Breast epithelium (tissue), 3 donors: ENCODE measurements around the gene PSMG4.

ENCODE experiments used
- POLR2A ChIP-seq: fragments of 450-650 bp; IDR thresholded peaks from one replicate; pipeline ENCODE4 v1.6.1; 2016; ENCODE audit warnings: antibody characterized with exemption, mild to moderate bottlenecking, moderate library complexity
- TF ChIP-seq, protein P1 (sequence below), 3 donors: fragments of 450-650 bp; IDR thresholded peaks; one replicate each; pipeline ENCODE4 v1.5.1; 2016 to 2017; ENCODE audit warnings: antibody characterized with exemption in 3 of 3, mild to moderate bottlenecking in 3 of 3, moderate library complexity in 3 of 3

DNA sequence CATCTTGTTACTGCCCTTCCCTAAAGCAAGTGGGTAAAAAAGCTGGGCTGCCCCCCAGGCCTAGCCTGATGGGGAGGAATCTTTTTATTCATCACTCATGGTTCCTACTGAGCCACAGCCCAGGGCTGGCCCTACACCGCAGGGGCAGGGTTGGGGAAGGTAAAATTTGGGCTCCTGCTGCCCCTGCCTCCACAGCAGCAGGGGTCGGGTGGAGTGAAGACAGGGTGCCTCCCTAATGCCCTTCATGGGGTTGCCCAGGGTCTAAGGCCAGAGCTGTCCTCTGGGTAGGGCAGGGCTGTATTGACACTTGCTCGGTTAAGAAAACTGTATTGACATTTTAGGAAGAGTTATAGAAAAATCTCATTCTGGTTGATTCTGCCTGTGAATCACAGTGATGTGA, 8.9 kb upstream of the PSMG4 start:
- TF ChIP-seq, protein P1, sequence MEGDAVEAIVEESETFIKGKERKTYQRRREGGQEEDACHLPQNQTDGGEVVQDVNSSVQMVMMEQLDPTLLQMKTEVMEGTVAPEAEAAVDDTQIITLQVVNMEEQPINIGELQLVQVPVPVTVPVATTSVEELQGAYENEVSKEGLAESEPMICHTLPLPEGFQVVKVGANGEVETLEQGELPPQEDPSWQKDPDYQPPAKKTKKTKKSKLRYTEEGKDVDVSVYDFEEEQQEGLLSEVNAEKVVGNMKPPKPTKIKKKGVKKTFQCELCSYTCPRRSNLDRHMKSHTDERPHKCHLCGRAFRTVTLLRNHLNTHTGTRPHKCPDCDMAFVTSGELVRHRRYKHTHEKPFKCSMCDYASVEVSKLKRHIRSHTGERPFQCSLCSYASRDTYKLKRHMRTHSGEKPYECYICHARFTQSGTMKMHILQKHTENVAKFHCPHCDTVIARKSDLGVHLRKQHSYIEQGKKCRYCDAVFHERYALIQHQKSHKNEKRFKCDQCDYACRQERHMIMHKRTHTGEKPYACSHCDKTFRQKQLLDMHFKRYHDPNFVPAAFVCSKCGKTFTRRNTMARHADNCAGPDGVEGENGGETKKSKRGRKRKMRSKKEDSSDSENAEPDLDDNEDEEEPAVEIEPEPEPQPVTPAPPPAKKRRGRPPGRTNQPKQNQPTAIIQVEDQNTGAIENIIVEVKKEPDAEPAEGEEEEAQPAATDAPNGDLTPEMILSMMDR (IDR thresholded peaks at IDR 0.05) = no peak
- no peak for TF ChIP-seq POLR2A
